Thyroid gland (tissue), 4 donors: ENCODE measurements around the gene UHRF2.

Experiments used
- POLR2A ChIP-seq, 2 donors: fragments of 450-650 bp; IDR thresholded peaks; one replicate each; pipeline ENCODE4 v1.6.1; 2017; ENCODE audit warnings: antibody characterized with exemption in 2 of 2, mild to moderate bottlenecking in 2 of 2, moderate library complexity in 1 of 2
- TF ChIP-seq, protein P1 (sequence below), 6 experiments: fragments of 200-600 bp in 3 of 6; fragments of 450-650 bp in 3 of 6; sonication (generic) in 3 of 6; IDR thresholded peaks; one replicate each; pipeline ENCODE4 v1.5.1; 2016 to 2019; ENCODE audit warnings: antibody characterized with exemption in 6 of 6, mild to moderate bottlenecking in 2 of 6, inconsistent platforms in 1 of 6, moderate library complexity in 1 of 6

DNA sequence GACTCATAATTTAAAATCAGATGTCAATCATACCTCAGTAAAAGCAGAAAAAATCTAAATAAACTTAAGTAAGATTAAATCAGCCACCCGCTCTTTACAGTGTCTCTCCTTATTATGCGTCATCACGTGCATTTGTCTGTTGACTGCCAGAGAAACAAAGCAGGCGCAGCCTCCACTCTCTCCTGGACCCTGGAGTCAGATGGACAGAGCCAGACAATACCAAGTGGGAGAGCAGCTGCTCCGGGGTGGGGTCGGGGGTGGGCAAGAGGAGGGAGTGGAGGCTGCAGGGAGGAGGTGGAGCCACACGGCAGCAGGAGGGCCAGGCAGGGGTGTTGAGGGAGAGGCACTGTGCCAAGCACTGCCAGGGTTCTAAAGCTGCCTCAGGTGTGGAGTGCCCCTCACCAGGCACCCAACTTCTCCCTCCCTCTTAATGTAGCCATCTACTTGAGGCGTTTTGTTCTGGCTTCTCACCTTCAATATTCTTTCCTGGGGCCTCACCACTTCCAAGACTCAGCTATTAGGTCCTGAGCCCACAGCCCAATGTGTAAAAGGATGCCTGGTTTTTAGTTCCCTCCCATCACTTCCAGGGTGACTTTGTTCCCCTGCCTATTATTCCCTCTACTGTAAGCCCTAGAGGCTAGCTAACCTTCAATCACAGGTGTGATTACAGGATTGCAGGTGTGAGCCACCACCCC is 136.3 kb downstream of the UHRF2 start:
- TF ChIP-seq, protein P1, sequence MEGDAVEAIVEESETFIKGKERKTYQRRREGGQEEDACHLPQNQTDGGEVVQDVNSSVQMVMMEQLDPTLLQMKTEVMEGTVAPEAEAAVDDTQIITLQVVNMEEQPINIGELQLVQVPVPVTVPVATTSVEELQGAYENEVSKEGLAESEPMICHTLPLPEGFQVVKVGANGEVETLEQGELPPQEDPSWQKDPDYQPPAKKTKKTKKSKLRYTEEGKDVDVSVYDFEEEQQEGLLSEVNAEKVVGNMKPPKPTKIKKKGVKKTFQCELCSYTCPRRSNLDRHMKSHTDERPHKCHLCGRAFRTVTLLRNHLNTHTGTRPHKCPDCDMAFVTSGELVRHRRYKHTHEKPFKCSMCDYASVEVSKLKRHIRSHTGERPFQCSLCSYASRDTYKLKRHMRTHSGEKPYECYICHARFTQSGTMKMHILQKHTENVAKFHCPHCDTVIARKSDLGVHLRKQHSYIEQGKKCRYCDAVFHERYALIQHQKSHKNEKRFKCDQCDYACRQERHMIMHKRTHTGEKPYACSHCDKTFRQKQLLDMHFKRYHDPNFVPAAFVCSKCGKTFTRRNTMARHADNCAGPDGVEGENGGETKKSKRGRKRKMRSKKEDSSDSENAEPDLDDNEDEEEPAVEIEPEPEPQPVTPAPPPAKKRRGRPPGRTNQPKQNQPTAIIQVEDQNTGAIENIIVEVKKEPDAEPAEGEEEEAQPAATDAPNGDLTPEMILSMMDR (IDR thresholded peaks at IDR 0.05), result no peak
- TF ChIP-seq POLR2A (IDR thresholded peaks at IDR 0.05), result no peak
